Liver (tissue), 3 donors: ENCODE results near the gene UGT1A4.

ENCODE experiments used
- EGR1 ChIP-seq, 2 donors: IDR thresholded peaks; 2 replicates each; pipeline ENCODE4 v1.6.1; 2016 to 2018; ENCODE audit warnings: antibody characterized with exemption in 2 of 2, low read depth in 2 of 2
- FOXA1 ChIP-seq: IDR thresholded peaks from 2 replicates; pipeline ENCODE4 v1.6.1; 2016; ENCODE audit warnings: antibody characterized with exemption
- GABPA ChIP-seq, 2 donors: IDR thresholded peaks in 1 of 2; conservative IDR thresholded peaks in 1 of 2; 2 replicates each; pipeline ENCODE4 v1.6.1; 2016; ENCODE audit warnings: antibody characterized with exemption in 2 of 2, mild to moderate bottlenecking in 1 of 2, moderate library complexity in 1 of 2
- HNF4A ChIP-seq, 2 donors: conservative IDR thresholded peaks; 2 replicates each; pipeline ENCODE4 v1.6.1; 2016; ENCODE audit warnings: antibody characterized with exemption in 2 of 2, mild to moderate bottlenecking in 2 of 2
- RAD21 ChIP-seq, 2 donors: IDR thresholded peaks; 2 replicates each; pipeline ENCODE4 v1.6.1; 2016; ENCODE audit warnings: antibody characterized with exemption in 2 of 2, mild to moderate bottlenecking in 2 of 2
- RXRA ChIP-seq, 2 donors: IDR thresholded peaks; 2 replicates each; pipeline ENCODE4 v1.6.1; 2017 to 2018; ENCODE audit warnings: antibody characterized with exemption in 2 of 2, mild to moderate bottlenecking in 1 of 2
- SP1 ChIP-seq: IDR thresholded peaks from 2 replicates; pipeline ENCODE4 v1.6.1; 2018; ENCODE audit warnings: antibody characterized with exemption, mild to moderate bottlenecking
- TAF1 ChIP-seq: conservative IDR thresholded peaks from 2 replicates; pipeline ENCODE4 v1.6.1; 2016; ENCODE audit warnings: antibody characterized with exemption, mild to moderate bottlenecking
- YY1 ChIP-seq: IDR thresholded peaks from 2 replicates; pipeline ENCODE4 v1.6.1; 2016; ENCODE audit warnings: antibody characterized with exemption, mild to moderate bottlenecking
- TF ChIP-seq, protein P1 (sequence below): fragments of 150-350 bp; IDR thresholded peaks from 2 replicates; pipeline ENCODE4 v1.5.1; 2017; ENCODE audit warnings: improper control_type of control experiment, low read depth, low read length; ENCODE audit not compliant: missing input control
- TF ChIP-seq, protein P2 (sequence below): IDR thresholded peaks from 2 replicates; pipeline ENCODE4 v1.6.1; 2016; ENCODE audit warnings: antibody characterized with exemption
- TF ChIP-seq, protein P3 (sequence below): IDR thresholded peaks from 2 replicates; pipeline ENCODE4 v1.6.1; 2016; ENCODE audit warnings: antibody characterized with exemption, mild to moderate bottlenecking
- TF ChIP-seq, protein P4 (sequence below): IDR thresholded peaks from 2 replicates; pipeline ENCODE4 v1.6.1; 2016; ENCODE audit warnings: antibody characterized with exemption
- donor health status: healthy.
- donor health status: healthy.

DNA sequence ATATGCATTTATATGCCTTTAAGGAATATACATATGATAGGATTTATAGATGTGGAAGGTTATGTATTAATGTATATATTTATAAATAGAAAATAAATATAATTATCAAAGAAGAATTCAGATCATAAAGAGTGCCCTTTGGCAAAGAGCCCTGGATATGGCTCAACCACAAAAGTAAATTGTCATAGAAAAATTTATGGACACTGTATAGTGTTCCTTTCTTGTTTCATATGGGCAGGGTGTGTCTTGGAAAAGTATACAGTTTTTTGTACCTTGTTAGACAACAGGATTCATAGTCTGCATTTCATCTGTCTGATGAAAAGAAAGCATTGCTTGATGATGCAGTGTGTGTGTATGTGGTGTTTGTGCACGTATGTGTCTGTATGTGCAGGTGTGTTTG, 33.9 kb upstream of the UGT1A4 start:
- TF ChIP-seq, protein P1, sequence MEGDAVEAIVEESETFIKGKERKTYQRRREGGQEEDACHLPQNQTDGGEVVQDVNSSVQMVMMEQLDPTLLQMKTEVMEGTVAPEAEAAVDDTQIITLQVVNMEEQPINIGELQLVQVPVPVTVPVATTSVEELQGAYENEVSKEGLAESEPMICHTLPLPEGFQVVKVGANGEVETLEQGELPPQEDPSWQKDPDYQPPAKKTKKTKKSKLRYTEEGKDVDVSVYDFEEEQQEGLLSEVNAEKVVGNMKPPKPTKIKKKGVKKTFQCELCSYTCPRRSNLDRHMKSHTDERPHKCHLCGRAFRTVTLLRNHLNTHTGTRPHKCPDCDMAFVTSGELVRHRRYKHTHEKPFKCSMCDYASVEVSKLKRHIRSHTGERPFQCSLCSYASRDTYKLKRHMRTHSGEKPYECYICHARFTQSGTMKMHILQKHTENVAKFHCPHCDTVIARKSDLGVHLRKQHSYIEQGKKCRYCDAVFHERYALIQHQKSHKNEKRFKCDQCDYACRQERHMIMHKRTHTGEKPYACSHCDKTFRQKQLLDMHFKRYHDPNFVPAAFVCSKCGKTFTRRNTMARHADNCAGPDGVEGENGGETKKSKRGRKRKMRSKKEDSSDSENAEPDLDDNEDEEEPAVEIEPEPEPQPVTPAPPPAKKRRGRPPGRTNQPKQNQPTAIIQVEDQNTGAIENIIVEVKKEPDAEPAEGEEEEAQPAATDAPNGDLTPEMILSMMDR, result no peak
- TF ChIP-seq SP1 (no peak), TAF1 (no peak), GABPA (IDR thresholded peaks at IDR 0.05 in 1 of 2, conservative IDR thresholded peaks at IDR 0.05 in 1 of 2) (no peak), FOXA1 (no peak), YY1 (no peak), HNF4A (conservative IDR thresholded peaks at IDR 0.05) (no peak), RAD21 (IDR thresholded peaks at IDR 0.05) (no peak), RXRA (IDR thresholded peaks at IDR 0.05) (no peak), EGR1 (IDR thresholded peaks at IDR 0.05; ENCODE audit: low read depth in 2 of 2) (no peak)
- TF ChIP-seq, protein P2, sequence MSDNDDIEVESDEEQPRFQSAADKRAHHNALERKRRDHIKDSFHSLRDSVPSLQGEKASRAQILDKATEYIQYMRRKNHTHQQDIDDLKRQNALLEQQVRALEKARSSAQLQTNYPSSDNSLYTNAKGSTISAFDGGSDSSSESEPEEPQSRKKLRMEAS, result no peak
- TF ChIP-seq, protein P3, sequence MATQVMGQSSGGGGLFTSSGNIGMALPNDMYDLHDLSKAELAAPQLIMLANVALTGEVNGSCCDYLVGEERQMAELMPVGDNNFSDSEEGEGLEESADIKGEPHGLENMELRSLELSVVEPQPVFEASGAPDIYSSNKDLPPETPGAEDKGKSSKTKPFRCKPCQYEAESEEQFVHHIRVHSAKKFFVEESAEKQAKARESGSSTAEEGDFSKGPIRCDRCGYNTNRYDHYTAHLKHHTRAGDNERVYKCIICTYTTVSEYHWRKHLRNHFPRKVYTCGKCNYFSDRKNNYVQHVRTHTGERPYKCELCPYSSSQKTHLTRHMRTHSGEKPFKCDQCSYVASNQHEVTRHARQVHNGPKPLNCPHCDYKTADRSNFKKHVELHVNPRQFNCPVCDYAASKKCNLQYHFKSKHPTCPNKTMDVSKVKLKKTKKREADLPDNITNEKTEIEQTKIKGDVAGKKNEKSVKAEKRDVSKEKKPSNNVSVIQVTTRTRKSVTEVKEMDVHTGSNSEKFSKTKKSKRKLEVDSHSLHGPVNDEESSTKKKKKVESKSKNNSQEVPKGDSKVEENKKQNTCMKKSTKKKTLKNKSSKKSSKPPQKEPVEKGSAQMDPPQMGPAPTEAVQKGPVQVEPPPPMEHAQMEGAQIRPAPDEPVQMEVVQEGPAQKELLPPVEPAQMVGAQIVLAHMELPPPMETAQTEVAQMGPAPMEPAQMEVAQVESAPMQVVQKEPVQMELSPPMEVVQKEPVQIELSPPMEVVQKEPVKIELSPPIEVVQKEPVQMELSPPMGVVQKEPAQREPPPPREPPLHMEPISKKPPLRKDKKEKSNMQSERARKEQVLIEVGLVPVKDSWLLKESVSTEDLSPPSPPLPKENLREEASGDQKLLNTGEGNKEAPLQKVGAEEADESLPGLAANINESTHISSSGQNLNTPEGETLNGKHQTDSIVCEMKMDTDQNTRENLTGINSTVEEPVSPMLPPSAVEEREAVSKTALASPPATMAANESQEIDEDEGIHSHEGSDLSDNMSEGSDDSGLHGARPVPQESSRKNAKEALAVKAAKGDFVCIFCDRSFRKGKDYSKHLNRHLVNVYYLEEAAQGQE, result no peak
- TF ChIP-seq, protein P4, sequence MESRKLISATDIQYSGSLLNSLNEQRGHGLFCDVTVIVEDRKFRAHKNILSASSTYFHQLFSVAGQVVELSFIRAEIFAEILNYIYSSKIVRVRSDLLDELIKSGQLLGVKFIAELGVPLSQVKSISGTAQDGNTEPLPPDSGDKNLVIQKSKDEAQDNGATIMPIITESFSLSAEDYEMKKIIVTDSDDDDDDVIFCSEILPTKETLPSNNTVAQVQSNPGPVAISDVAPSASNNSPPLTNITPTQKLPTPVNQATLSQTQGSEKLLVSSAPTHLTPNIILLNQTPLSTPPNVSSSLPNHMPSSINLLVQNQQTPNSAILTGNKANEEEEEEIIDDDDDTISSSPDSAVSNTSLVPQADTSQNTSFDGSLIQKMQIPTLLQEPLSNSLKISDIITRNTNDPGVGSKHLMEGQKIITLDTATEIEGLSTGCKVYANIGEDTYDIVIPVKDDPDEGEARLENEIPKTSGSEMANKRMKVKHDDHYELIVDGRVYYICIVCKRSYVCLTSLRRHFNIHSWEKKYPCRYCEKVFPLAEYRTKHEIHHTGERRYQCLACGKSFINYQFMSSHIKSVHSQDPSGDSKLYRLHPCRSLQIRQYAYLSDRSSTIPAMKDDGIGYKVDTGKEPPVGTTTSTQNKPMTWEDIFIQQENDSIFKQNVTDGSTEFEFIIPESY, result no peak
